ENCODE results near the gene SLC35B2. TPM values are rescaled to one million over a fixed set of nuclear protein-coding genes. Genes with fewer than 3 reads are reported as not detected.

The SLC35B2 gene
- total and polyA plus RNA-seq, 9 of the 15 experiments (the other 6 are each of a cell fraction or from before 2014, with no cell fraction given) = 14.5 to 59.1 (median 47.1) TPM

GRCh38 chr6:44246663-44247337, 10.5 kb downstream of the SLC35B2 start, which contains the start of gene HSP90AB1 (continued):
- peak; percentile 97 for TF ChIP-seq TRIM25 (IDR thresholded peaks at IDR 0.05; ENCODE audit: borderline replicate concordance)
- TF ChIP-seq, protein P1, sequence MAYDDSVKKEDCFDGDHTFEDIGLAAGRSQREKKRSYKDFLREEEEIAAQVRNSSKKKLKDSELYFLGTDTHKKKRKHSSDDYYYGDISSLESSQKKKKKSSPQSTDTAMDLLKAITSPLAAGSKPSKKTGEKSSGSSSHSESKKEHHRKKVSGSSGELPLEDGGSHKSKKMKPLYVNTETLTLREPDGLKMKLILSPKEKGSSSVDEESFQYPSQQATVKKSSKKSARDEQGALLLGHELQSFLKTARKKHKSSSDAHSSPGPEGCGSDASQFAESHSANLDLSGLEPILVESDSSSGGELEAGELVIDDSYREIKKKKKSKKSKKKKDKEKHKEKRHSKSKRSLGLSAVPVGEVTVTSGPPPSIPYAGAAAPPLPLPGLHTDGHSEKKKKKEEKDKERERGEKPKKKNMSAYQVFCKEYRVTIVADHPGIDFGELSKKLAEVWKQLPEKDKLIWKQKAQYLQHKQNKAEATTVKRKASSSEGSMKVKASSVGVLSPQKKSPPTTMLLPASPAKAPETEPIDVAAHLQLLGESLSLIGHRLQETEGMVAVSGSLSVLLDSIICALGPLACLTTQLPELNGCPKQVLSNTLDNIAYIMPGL (CRISPR knock-in tag; IDR thresholded peaks at IDR 0.05) = peak; percentile 67; the same call in 1 of the 2 replicates
- peak in 1 of 2 experiments; percentile 58; a peak in 2 of 4 replicates for TF ChIP-seq MAZ (CRISPR knock-in tag; conservative IDR thresholded peaks at IDR 0.05 in 1 of 2, IDR thresholded peaks at IDR 0.05 in 1 of 2)
- no peak for TF ChIP-seq CREB3L1 (IDR thresholded peaks at IDR 0.05; ENCODE audit: borderline replicate concordance, low read depth)
- TF ChIP-seq, protein P2, sequence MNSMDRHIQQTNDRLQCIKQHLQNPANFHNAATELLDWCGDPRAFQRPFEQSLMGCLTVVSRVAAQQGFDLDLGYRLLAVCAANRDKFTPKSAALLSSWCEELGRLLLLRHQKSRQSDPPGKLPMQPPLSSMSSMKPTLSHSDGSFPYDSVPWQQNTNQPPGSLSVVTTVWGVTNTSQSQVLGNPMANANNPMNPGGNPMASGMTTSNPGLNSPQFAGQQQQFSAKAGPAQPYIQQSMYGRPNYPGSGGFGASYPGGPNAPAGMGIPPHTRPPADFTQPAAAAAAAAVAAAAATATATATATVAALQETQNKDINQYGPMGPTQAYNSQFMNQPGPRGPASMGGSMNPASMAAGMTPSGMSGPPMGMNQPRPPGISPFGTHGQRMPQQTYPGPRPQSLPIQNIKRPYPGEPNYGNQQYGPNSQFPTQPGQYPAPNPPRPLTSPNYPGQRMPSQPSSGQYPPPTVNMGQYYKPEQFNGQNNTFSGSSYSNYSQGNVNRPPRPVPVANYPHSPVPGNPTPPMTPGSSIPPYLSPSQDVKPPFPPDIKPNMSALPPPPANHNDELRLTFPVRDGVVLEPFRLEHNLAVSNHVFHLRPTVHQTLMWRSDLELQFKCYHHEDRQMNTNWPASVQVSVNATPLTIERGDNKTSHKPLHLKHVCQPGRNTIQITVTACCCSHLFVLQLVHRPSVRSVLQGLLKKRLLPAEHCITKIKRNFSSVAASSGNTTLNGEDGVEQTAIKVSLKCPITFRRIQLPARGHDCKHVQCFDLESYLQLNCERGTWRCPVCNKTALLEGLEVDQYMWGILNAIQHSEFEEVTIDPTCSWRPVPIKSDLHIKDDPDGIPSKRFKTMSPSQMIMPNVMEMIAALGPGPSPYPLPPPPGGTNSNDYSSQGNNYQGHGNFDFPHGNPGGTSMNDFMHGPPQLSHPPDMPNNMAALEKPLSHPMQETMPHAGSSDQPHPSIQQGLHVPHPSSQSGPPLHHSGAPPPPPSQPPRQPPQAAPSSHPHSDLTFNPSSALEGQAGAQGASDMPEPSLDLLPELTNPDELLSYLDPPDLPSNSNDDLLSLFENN (IDR thresholded peaks at IDR 0.05; ENCODE audit: low read depth in 2 of 2, low read length in 2 of 2) = peak in 1 of 2 experiments; percentile 92; a peak in 2 of 4 replicates
- TF ChIP-seq CEBPZ (IDR thresholded peaks at IDR 0.05; ENCODE audit: borderline replicate concordance, low read depth, low read length) = no peak
- no peak for TF ChIP-seq ETV6 (IDR thresholded peaks at IDR 0.05; ENCODE audit: borderline replicate concordance in 1 of 2, low read depth in 2 of 2, low read length in 1 of 2)
- peak; percentile 81; the same call in 1 of the 2 replicates for TF ChIP-seq ETV6 (CRISPR knock-in tag; IDR thresholded peaks at IDR 0.05; ENCODE audit: borderline replicate concordance)
- peak; percentile 97 for TF ChIP-seq SP1 (CRISPR knock-in tag; IDR thresholded peaks at IDR 0.05)
- peak; percentile 34; the same call in 1 of the 2 replicates for TF ChIP-seq EP300 (IDR thresholded peaks at IDR 0.05; ENCODE audit: low read length)
- TF ChIP-seq ZNF766 (CRISPR knock-in tag; conservative IDR thresholded peaks at IDR 0.05) = no peak

Measured in K562 (cell line).